OCI-LY7 (cell line): ENCODE data around the gene RNF168. TPM values are rescaled to one million over a fixed set of nuclear protein-coding genes. Genes with fewer than 3 reads are reported as not detected.
"Not testable (repeated sequence)": the region's sequence is repeated elsewhere in the genome, so short reads cannot be mapped to it uniquely, and the experiment has no call there.

Experiments
- BruUV-seq: library from RNA; stranded (reverse); fragments of 400-500 nt; replicated peaks from 2 replicates; lab custom pipeline; 2021; lab: Mats Ljungman, UMichigan
- CTCF ChIA-PET: fragments of 300-600 bp; sonication (Branson Sonifier 250); formaldehyde crosslinking; loops from one replicate; lab custom pipeline; 2022; ENCODE audit warnings: antibody characterized with exemption; ENCODE audit not compliant: unreplicated experiment; lab: Charles Lee
- POLR2A ChIA-PET: fragments of 300-600 bp; sonication (Branson Sonifier 250); formaldehyde crosslinking; loops from one replicate; lab custom pipeline; 2022; ENCODE audit warnings: antibody characterized with exemption; lab: Charles Lee
- DNase-seq: peaks from one replicate; pipeline ENCODE4 v3.0.0-alpha.2; 2015; ENCODE audit warnings: low spot score
- H2AFZ ChIP-seq: fragments of 200-600 bp; sonication (generic), shearing (Covaris generic); 2 replicates; pipeline ENCODE4 v1.6.1; 2014; ENCODE audit warnings: mild to moderate bottlenecking, antibody characterized with exemption, low read length, moderate library complexity
- H3K27ac ChIP-seq: fragments of 200-600 bp; sonication (generic); 2 replicates; pipeline ENCODE4 v1.5.1; 2014; ENCODE audit warnings: mixed run types, low read depth, mild to moderate bottlenecking, moderate library complexity, low read length, inconsistent platforms; ENCODE audit not compliant: poor library complexity, severe bottlenecking
- H3K36me3 ChIP-seq: fragments of 200-600 bp; sonication (generic); 2 replicates; pipeline ENCODE4 v1.6.1; 2014; ENCODE audit warnings: mild to moderate bottlenecking, antibody characterized with exemption, low read length, moderate library complexity, mixed read lengths; ENCODE audit not compliant: insufficient read depth
- H3K4me1 ChIP-seq: fragments of 200-600 bp; sonication (generic); 2 replicates; pipeline ENCODE4 v1.5.1; 2014; ENCODE audit warnings: mild to moderate bottlenecking, low read length; ENCODE audit not compliant: insufficient read depth, poor library complexity, severe bottlenecking
- H3K4me2 ChIP-seq: fragments of 200-600 bp; sonication (generic); 2 replicates; pipeline ENCODE4 v1.6.1; 2014; ENCODE audit warnings: mild to moderate bottlenecking, low read length
- H3K4me3 ChIP-seq: fragments of 200-600 bp; sonication (generic); 2 replicates; pipeline ENCODE4 v1.5.1; 2014; ENCODE audit warnings: mild to moderate bottlenecking, low read depth, low read length; ENCODE audit not compliant: poor library complexity, severe bottlenecking
- H3K79me2 ChIP-seq: fragments of 200-600 bp; sonication (generic); 2 replicates; pipeline ENCODE4 v1.6.1; 2016; ENCODE audit warnings: low read depth, mild to moderate bottlenecking, low read length, moderate library complexity, mixed read lengths; ENCODE audit not compliant: insufficient read depth
- H3K9me2 ChIP-seq: fragments of 200-600 bp; sonication (generic); 2 replicates; pipeline ENCODE4 v1.6.1; 2016; ENCODE audit warnings: mild to moderate bottlenecking, low read length, mixed read lengths; ENCODE audit not compliant: insufficient read depth
- H3K9me3 ChIP-seq: fragments of 200-600 bp; sonication (generic); 2 replicates; pipeline ENCODE4 v1.6.1; 2014; ENCODE audit warnings: mild to moderate bottlenecking, mixed run types, low read length, mixed read lengths
- H4K20me1 ChIP-seq: fragments of 200-600 bp; sonication (generic); 2 replicates; pipeline ENCODE4 v1.6.1; 2014; ENCODE audit warnings: mild to moderate bottlenecking, antibody characterized with exemption, low read length, moderate library complexity, mixed read lengths; ENCODE audit not compliant: insufficient read depth
- CTCF ChIP-seq: fragments of 200-600 bp; sonication (generic); conservative IDR thresholded peaks from 2 replicates; pipeline ENCODE4 v1.5.1; 2014; ENCODE audit warnings: mild to moderate bottlenecking, antibody characterized with exemption, low read length, moderate library complexity, mixed read lengths
- EZH2phosphoT487 ChIP-seq: fragments of 200-600 bp; sonication (generic); IDR thresholded peaks from 2 replicates; pipeline ENCODE4 v1.6.1; 2018; ENCODE audit warnings: low read depth, borderline replicate concordance, mild to moderate bottlenecking, mixed run types, antibody characterized with exemption, low read length, moderate library complexity, mixed read lengths
- intact Hi-C: fragments of 100-400 bp; cut with micrococcal nuclease; formaldehyde crosslinking; loops from one replicate; pipeline ENCODE4 v1.10.0; 2022; ENCODE audit not compliant: unreplicated experiment
- total RNA-seq, 2 experiments: library from RNA; depleted of rRNA in 1 of 2; stranded (reverse); fragments of >200 nt in 1 of 2; shearing (Covaris generic) in 1 of 2; gene quantifications; 2 replicates each; pipeline ENCODE4 v1.2.3, GENCODE V29; 2014 to 2022

The RNF168 gene
- total RNA-seq, 2 experiments from 2014 or later = 31.3 to 38.1 TPM

DNA sequence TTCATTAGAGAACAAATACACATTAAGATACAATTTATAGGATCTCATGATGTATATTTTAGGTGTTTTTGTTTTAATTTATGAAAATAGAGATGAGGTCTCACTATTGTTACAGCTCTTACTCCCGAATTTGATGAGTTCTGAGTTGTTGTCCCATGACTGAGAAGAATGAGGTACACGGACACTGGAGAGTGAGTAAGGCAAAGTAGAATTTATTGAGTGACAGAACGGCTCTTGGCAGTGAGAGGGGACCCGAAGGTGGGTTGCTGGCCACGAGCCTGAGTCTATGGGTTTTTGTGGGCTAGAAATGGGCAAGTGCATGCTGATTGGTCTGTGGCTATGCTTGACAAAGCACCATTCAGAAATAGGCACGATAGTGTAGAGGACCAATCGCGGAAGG lies 3.1 kb upstream of the RNF168 start:
- no peak overlapping the region for H3K4me3 ChIP-seq
- no peak for DNase-seq
- ChIA-PET POLR2A (interaction anchor here (0.5 kb wide), 1 partner anchor 48 kb away, joined by 3 read pairs; no protein-coding TSS in a partner anchor), CTCF (interaction anchor here (0.6 kb wide), 1 partner anchor 17 kb away, joined by 3 read pairs; no protein-coding TSS in a partner anchor)
- TF ChIP-seq EZH2phosphoT487 = no peak
- no peak for TF ChIP-seq CTCF
- BruUV-seq = no TSS peak
- H3K27ac ChIP-seq = no peak overlapping the region
- H3K9me2 ChIP-seq = no peaks in the 10 kb centered on the region
- intact Hi-C loops = no loop called here
- H3K9me3 ChIP-seq = peaks cover 18% of the 10 kb centered on the region
- no peak overlapping the region for H3K4me2 ChIP-seq
- no peak overlapping the region for H2AFZ ChIP-seq
- peaks cover 6% of the 10 kb centered on the region for H3K4me1 ChIP-seq
- H3K79me2 ChIP-seq = peaks cover 16% of the 10 kb centered on the region
- no peaks in the 10 kb centered on the region; the same call in 1 of the 2 replicates for H3K36me3 ChIP-seq
- peaks cover 1% of the 10 kb centered on the region; the same call in 1 of the 2 replicates for H4K20me1 ChIP-seq

DNA sequence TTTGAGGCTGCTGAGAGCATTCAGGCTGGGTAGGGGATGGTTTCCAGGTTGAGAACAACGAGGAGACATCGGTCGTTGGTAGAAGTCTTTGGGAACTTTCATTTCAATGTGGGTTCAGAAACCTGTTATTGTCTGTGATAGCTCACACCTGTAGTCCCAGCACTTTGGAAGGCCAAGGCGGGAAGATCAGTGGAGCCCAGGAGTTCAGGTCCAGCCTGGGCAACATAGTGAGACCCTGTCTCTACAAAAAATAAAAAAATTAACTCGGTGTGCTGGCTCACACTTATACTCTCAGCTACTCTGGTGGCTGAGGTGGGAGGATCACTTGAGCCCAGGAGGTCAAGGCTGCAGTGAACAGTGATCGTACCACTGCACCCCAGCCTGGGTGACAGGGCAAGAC lies 988 bp upstream of the RNF168 start:
- Histone ChIP-seq H3K36me3 (peaks cover 16% of the 10 kb centered on the region), H2AFZ (peak overlapping the region; percentile 81; the same call in 1 of the 2 replicates), H4K20me1 (peaks cover 20% of the 10 kb centered on the region), H3K9me3 (peaks cover 18% of the 10 kb centered on the region), H3K4me1 (peaks cover 15% of the 10 kb centered on the region), H3K79me2 (peaks cover 38% of the 10 kb centered on the region), H3K4me3 (no peak overlapping the region), H3K27ac (no peak overlapping the region), H3K9me2 (no peaks in the 10 kb centered on the region), H3K4me2 (peak overlapping the region; percentile 62; the same call in 1 of the 2 replicates)
- DNase-seq = no peak
- CTCF ChIA-PET = no interaction called here
- TF ChIP-seq CTCF (no peak), EZH2phosphoT487 (no peak)
- POLR2A ChIA-PET = interaction anchor here (0.6 kb wide), 1 partner anchor 72 kb away, joined by 3 read pairs; the partner anchor contains the start of gene UBXN7
- intact Hi-C loops = loop anchor here (5.0 kb wide), 1 partner anchor 187 kb away; the partner anchor contains the start of gene DYNLT2B
- no TSS peak for BruUV-seq

DNA sequence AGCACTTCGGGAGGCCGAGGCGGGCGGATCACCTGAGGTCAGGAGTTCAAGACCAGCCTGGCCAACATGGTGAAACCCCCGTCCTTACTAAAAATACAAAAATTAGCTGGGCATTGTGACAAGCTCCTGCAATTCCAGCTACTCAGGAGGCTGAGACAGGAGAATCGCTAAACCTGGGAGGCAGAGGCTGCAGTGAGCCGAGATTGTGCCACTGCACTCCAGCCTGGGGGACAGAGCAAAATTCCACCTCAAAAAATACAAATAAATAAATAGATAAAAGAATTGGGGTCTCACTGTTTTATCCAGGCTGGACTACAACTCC lies 470 bp upstream of the RNF168 start:
- POLR2A ChIA-PET = interaction anchor here (0.6 kb wide), 1 partner anchor 72 kb away, joined by 3 read pairs; the partner anchor contains the start of gene UBXN7

More for the DNA sequence above, 470 bp upstream of the RNF168 start:
- CTCF ChIA-PET, BruUV-seq, H3K9me2 ChIP-seq, DNase-seq: not testable (repeated sequence)
- Histone ChIP-seq H3K9me3 (peaks cover 18% of the 10 kb centered on the region), H4K20me1 (peaks cover 25% of the 10 kb centered on the region), H3K4me2 (peak overlapping the region; percentile 62), H3K79me2 (peaks cover 43% of the 10 kb centered on the region), H3K27ac (peak overlapping the region; percentile 91), H3K4me3 (peak overlapping the region; percentile 80), H3K4me1 (peaks cover 16% of the 10 kb centered on the region), H3K36me3 (peaks cover 21% of the 10 kb centered on the region), H2AFZ (peak overlapping the region; percentile 81)
- intact Hi-C loops = loop anchor here (5.0 kb wide), 1 partner anchor 187 kb away; the partner anchor contains the start of gene DYNLT2B
